Activated T-helper 2 cell treated with anti-CD3 and anti-CD28 coated beads, Interferon-gamma antibody, Interleukin-2, Interleukin-4, amounts not matched to agents 10 μg/mL and 5 μg/mL and 100 μg/mL, durations not matched to agents 14 hours and 24 hours and 36 hours (primary cell): ENCODE results near the gene ADNP2. TPM values are rescaled to one million over a fixed set of nuclear protein-coding genes. Genes with fewer than 3 reads are reported as not detected.

Source experiments
- DNase-seq: peaks from one replicate; pipeline ENCODE4 v3.0.0; 2021; ENCODE audit warnings: low spot score
- H3K27ac Mint-ChIP-seq: one replicate; pipeline ENCODE4 v1.8.0; 2021; ENCODE audit warnings: mixed read lengths
- H3K27me3 Mint-ChIP-seq: one replicate; pipeline ENCODE4 v1.8.0; 2021; ENCODE audit warnings: low read depth, mixed read lengths
- H3K36me3 Mint-ChIP-seq: one replicate; pipeline ENCODE4 v1.8.0; 2021; ENCODE audit warnings: low read depth, mixed read lengths
- H3K4me1 Mint-ChIP-seq: one replicate; pipeline ENCODE4 v1.8.0; 2021; ENCODE audit warnings: low read depth, mixed read lengths
- H3K4me3 Mint-ChIP-seq: one replicate; pipeline ENCODE4 v1.8.0; 2021; ENCODE audit warnings: low read depth, mild to moderate bottlenecking, moderate library complexity, mixed read lengths
- H3K9me3 Mint-ChIP-seq: one replicate; pipeline ENCODE4 v1.8.0; 2021; ENCODE audit warnings: mixed read lengths
- intact Hi-C: fragments of 100-400 bp; cut with micrococcal nuclease; formaldehyde crosslinking; loops from one replicate; pipeline ENCODE4 v1.15.1; 2023
- total RNA-seq: library from RNA; stranded (reverse); gene quantifications from 2 replicates; pipeline ENCODE4 v1.2.3, GENCODE V29; 2022

Gene ADNP2
- total RNA-seq, 1 donor from 2014 or later: 28.1 TPM

DNA sequence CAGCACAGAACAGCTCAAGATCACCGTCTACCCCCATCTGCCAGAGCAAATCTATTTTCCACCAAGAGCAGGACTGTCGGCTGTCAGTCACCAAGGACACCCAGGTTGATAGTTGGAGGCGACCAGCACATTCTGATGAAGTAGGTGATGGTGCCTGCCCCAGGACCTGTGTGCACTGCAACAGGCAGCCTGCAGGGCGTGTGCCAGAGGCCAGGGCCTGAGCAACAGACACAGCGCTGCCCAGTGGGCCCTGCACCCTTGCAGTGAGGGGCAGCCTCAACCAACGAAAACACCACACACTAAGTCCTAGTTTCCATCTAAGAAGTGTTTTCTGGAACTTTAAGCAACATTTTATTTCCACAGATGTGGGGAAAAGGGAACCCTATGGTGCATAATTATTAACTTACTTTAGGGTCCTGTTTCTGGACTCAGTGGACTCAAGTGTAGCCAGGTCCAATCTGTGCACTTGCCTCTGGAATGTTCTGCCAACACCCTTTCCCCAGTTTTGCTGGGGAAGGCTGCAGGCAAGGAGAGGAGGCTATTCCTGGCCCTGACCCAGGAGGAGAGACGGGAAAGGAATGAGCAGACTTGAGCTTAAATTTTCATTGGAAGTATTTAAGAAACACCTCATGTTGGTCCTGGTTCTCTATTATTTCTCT, 61.5 kb downstream of the ADNP2 start:
- no peak for DNase-seq
- Mint-ChIP-seq H3K9me3 (no peaks in the 10 kb centered on the region), H3K4me3 (no peak overlapping the region), H3K27me3 (peaks cover 18% of the 10 kb centered on the region), H3K4me1 (peaks cover 5% of the 10 kb centered on the region), H3K36me3 (no peaks in the 10 kb centered on the region), H3K27ac (no peak overlapping the region)
- intact Hi-C loops: no loop called here

DNA sequence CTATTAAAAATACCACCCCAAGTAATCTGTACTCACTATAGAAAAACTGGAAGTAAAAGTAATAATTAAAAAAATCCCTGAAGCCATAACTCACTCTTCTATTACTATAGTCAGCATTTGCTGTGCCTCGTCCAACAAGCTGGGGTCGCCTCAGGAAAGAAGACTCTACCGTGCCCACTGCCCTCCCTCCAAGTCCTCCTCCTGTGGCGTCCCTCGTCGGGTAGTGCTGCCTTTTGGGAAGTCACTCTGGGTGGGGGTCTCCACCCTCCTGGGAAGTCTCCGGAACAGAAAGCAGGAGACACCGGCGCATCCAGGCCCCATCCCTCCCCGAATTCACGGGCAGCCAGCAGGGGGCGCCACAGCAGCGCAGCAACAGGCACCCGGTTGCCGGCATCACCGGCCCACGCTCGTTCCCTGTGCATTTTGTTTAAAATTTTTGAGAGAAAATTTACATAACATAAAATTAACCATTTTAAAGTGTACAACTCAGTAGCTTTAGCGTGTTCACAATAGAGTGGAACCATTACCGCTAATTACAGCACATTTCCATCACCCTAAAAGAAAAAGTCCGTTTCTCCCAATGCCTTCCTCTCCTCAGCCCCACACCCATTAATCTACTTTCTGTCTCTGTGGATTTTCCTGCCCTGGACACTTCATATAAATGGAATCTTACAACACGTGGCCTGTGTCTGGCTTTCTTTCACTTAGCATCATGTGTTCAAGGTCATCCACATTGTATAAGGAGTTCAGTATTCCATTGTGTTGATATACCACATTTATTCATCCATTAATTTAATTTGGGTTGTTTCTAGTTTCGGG, 62.2 kb downstream of the ADNP2 start:
- H3K27me3 Mint-ChIP-seq: peaks cover 25% of the 10 kb centered on the region
- no peak overlapping the region for H3K27ac Mint-ChIP-seq
- intact Hi-C loops: no loop called here
- H3K4me3 Mint-ChIP-seq: no peak overlapping the region
- DNase-seq: peak; percentile 27
- H3K9me3 Mint-ChIP-seq: no peaks in the 10 kb centered on the region
- peaks cover 10% of the 10 kb centered on the region for H3K4me1 Mint-ChIP-seq
- H3K36me3 Mint-ChIP-seq: no peaks in the 10 kb centered on the region

DNA sequence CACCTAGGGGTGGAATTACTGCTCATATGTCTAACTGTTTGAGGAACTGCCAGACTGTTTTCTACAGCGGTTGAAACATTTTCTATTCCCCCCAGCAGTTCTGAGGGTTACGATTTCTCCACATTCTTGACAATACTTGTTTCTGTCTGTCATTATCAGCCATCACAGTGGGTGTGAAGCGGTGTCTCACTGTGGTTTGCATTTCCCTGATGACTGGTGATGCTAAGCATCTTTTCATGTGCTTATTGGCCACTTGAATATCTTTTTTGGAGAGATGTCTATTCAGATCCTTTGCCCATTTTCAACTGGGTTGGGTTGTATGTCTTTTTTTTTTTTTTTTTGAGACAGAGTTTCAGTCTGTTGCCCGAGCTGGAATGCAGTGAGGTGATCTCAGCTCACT, 63.0 kb downstream of the ADNP2 start:
- Mint-ChIP-seq H3K9me3 (no peaks in the 10 kb centered on the region), H3K36me3 (no peaks in the 10 kb centered on the region), H3K27me3 (peaks cover 29% of the 10 kb centered on the region), H3K4me1 (peaks cover 10% of the 10 kb centered on the region), H3K27ac (no peak overlapping the region), H3K4me3 (no peak overlapping the region)
- DNase-seq: no peak
- intact Hi-C loops: no loop called here

DNA sequence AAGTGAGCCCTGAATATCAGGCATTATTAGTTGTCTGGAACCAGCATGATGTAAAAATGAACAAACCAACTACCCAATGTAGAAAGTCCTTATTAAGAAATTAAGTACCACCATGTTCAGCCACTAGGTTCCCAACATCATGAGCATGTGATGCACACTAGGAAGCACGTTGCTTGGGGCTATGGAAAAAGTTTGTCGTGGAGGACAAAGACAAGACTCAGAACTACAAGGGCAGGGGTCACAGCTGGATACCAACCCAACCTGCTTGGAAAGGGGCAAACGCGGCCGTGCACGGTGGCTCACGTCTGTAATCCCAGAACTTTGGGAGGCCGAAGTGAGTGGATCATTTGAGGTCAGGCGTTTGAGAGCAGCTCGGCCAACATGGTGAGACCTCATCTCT, 64.0 kb downstream of the ADNP2 start:
- H3K4me3 Mint-ChIP-seq: no peak overlapping the region
- no peaks in the 10 kb centered on the region for H3K9me3 Mint-ChIP-seq
- H3K27ac Mint-ChIP-seq: no peak overlapping the region
- peaks cover 10% of the 10 kb centered on the region for H3K4me1 Mint-ChIP-seq
- DNase-seq: no peak
- H3K36me3 Mint-ChIP-seq: no peaks in the 10 kb centered on the region
- intact Hi-C loops: no loop called here
- H3K27me3 Mint-ChIP-seq: peaks cover 29% of the 10 kb centered on the region

- H3K4me3 Mint-ChIP-seq: no peak overlapping the region
- peaks cover 10% of the 10 kb centered on the region for H3K4me1 Mint-ChIP-seq
- H3K27me3 Mint-ChIP-seq: peaks cover 27% of the 10 kb centered on the region
- H3K27ac Mint-ChIP-seq: no peak overlapping the region
- no peak for DNase-seq
- H3K36me3 Mint-ChIP-seq: no peaks in the 10 kb centered on the region
- intact Hi-C loops: no loop called here
- no peaks in the 10 kb centered on the region for H3K9me3 Mint-ChIP-seq
These were observed 66.6 kb downstream of the ADNP2 start for GRCh38 chr18:80175451-80176204.

DNA sequence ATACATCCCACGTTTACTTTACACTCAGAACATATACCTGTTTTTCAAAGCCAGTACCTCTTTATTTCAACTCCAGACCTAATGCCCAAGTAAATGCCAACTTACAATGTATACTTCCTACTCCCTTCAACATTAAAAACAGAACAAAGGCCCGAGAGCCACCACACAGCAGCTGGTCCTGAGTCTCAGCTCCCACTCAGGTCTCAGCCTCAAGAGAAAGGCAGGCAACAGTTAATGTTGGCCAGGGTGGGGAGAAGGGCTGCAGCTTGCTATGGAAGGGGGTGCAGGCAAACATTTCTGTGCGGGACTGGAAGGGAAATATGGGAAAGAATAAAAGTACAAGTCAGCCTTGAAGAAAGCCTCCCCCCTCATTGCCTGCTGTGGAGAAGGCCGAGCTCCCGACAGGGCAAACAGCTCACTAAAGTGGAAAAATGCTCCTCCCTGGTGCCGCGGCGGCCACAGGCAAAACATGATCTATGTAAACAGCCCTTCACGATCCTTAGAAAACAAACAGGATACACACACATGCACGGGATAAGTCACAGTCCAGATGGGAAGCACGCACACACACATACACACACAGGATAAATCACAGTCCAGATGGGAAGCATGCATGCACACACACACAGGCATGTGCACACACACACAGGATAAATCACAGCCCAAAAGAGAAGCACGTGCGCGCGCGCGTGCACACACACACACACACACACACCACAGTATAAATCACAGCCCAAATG, 67.4 kb downstream of the ADNP2 start:
- no peak overlapping the region for H3K4me3 Mint-ChIP-seq

GRCh38 chr18:80177128-80177527, 68.1 kb downstream of the ADNP2 start:
- no peaks in the 10 kb centered on the region for H3K36me3 Mint-ChIP-seq
- no peak for DNase-seq
- no peak overlapping the region for H3K27ac Mint-ChIP-seq
- H3K4me3 Mint-ChIP-seq: no peak overlapping the region
- H3K4me1 Mint-ChIP-seq: peaks cover 9% of the 10 kb centered on the region
- H3K9me3 Mint-ChIP-seq: no peaks in the 10 kb centered on the region
- peaks cover 22% of the 10 kb centered on the region for H3K27me3 Mint-ChIP-seq
- intact Hi-C loops: no loop called here

More for the DNA sequence above, 67.4 kb downstream of the ADNP2 start:
- Mint-ChIP-seq H3K9me3 (no peaks in the 10 kb centered on the region), H3K36me3 (no peaks in the 10 kb centered on the region), H3K4me1 (peaks cover 9% of the 10 kb centered on the region), H3K27ac (no peak overlapping the region), H3K27me3 (peaks cover 25% of the 10 kb centered on the region)
- DNase-seq: no peak
- intact Hi-C loops: no loop called here

DNA sequence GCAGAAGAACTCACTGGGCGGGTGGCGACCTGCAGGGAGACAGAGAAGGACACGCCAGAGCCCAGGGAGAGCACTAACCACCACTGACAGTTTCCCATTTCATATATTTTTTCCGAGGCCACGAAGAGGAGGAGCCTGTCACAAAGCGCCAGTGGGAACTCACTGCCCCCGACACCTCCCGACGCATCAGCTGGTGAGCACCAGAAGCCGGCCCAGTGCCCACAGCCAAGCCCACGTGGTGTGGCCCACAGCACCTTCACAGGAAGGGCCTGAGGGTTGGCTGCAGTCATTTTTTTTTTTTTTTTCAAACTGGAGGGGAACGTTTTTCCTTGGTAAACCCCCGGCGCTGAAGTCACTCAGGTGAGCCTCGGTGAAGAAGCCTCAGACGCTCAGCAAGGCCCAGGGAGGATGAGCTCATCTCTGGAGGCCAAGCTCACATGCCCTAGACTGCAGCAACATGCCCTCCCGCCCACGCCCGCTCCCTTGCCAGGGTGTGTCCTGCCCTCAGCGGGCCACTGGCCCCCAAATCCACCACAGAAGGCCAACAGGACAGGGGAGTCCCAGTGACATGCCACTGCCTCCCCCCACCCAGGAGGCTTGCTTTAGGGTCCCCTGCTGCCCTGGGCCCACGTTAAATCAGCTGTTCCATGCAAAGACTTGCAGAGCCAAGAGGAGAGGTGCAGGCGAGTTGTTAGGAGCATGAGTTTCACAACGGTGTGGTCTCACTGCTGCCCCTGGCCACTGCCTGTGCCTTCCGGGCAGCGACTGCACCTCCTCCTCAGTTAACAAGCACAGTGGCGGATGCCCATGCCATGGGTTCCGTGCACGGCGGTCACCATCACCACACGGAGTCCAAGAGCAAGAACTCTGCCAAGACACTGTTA, 70.1 kb downstream of the ADNP2 start:
- no peak overlapping the region for H3K4me3 Mint-ChIP-seq
- no peaks in the 10 kb centered on the region for H3K36me3 Mint-ChIP-seq
- no peaks in the 10 kb centered on the region for H3K9me3 Mint-ChIP-seq
- H3K4me1 Mint-ChIP-seq: peaks cover 9% of the 10 kb centered on the region
- DNase-seq: no peak
- H3K27me3 Mint-ChIP-seq: peaks cover 17% of the 10 kb centered on the region
- H3K27ac Mint-ChIP-seq: no peak overlapping the region
- intact Hi-C loops: no loop called here

DNA sequence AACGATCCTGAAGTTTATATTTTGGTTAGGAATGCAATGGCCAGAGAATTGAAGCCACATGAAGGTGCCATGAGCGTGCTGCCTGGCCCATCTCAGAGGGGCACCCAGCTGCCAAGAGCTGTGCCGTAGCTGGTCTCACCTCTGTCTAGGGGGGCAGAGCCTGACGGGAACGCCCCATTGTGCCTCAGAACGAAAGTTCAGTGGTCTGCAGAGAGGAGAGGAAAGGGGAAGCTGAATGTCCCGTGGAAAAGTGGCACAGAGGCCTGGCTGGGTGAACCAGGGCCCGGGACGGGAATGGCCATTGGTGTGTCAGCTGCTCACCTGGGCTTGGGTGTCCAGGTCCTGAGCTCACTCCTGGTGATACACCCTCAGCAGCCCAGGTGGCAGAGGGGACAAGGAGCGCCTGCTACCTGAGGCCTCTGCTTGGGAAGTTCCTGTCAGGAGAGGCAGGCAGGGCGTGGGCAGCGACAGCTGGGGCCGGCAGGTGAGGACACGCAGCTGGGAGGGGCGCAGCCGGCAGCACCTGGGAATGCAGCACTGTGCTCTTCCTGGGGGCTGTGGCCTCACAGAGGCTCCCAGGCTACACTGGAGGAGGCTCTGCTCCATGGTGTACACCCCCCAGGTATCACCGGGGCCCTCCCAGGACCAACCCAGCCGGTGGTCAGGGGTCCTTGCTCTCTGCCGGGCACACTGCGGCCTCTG, 70.9 kb downstream of the ADNP2 start:
- Mint-ChIP-seq H3K36me3 (no peaks in the 10 kb centered on the region), H3K27me3 (peaks cover 15% of the 10 kb centered on the region), H3K9me3 (no peaks in the 10 kb centered on the region), H3K27ac (no peak overlapping the region), H3K4me1 (peaks cover 9% of the 10 kb centered on the region), H3K4me3 (no peak overlapping the region)
- DNase-seq: no peak
- intact Hi-C loops: no loop called here

DNA sequence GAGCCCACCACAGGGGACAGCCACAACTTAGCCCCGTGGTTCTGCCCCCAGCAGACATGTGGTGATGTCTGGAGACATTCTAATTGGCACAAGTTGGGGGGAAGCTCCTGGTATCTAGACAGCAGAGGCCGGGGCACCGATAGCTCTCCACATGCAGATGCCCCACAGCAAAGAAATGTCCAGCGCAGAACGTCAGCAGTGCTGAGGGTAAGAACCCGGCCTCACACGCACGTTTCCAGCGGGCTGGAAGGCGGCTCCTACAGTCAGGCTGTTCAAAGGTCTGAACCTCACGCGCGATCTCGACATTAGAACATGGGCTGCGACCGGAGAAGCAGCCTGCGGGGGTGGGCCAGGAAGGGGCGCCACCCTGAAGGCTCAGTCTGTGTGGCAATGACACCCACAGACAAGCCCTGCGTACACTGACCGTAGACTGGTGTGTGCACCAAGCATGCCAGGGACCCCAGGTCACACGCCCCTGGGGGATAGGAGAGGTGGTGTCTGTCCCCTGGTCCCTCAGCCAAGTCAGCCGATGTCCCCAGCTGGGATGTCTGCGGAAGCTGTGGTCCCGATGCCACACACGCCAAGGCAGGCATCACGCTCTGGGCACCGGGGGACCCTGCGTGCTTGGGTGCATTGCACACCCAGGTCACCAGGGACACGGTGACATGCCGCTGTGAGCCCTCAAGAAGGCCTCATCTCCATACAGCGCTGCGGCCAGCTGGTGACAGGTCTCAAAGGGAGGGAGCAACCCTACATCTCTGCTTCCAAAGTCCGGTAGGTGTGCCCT, 71.9 kb downstream of the ADNP2 start:
- Mint-ChIP-seq H3K4me1 (peaks cover under 1% of the 10 kb centered on the region), H3K4me3 (no peak overlapping the region), H3K27ac (no peak overlapping the region), H3K36me3 (no peaks in the 10 kb centered on the region), H3K9me3 (no peaks in the 10 kb centered on the region), H3K27me3 (peaks cover 6% of the 10 kb centered on the region)
- no peak for DNase-seq
- intact Hi-C loops: no loop called here
